Measurements from ENCODE around the gene DPP6. TPM values are rescaled to one million over a fixed set of nuclear protein-coding genes. Genes with fewer than 3 reads are reported as not detected.

Gene DPP6
- total and polyA plus RNA-seq, 10 donors, result 0.11 to 8.7 (median 3.0) TPM

- Histone ChIP-seq H3K9me3 (peaks cover 0 to 3% (median 0%) of the 10 kb centered on the region in 8 donors), H3K4me3 (no peak overlapping the region), H3K36me3 (no peaks in the 10 kb centered on the region), H3K4me1 (no peaks in the 10 kb centered on the region), H3K27ac (no peak overlapping the region), H3K27me3 (replicated peaks in 1 of 7) (peaks cover 0 to 1% (median 0%) of the 10 kb centered on the region in 7 donors)
- TF ChIP-seq CTCF (IDR thresholded peaks at IDR 0.05 in 8 of 11, conservative IDR thresholded peaks at IDR 0.05 in 3 of 11), result no peak
- no peak for TF ChIP-seq POLR2AphosphoS5 (IDR thresholded peaks at IDR 0.05)
- no peak for TF ChIP-seq POLR2A (IDR thresholded peaks at IDR 0.05)
- intact Hi-C loops (cut with DNase I; ENCODE audit: low total_unique reads), result no loop called here
- no peak for DNase-seq
- WGBS, 5 donors, result 80 to 87% (median 85%) methylated on average over 13 of the region's 13 CpGs
Measured at GRCh38 chr7:154836021-154836448, 783.8 kb downstream of the DPP6 start.

- intact Hi-C loops (cut with DNase I; ENCODE audit: low total_unique reads), result no loop called here
- peaks cover 0 to 3% (median 0%) of the 10 kb centered on the region in 8 donors for H3K9me3 ChIP-seq
- H3K4me1 ChIP-seq, result no peaks in the 10 kb centered on the region
- peaks cover 0 to 3% (median 0%) of the 10 kb centered on the region in 7 donors for H3K27me3 ChIP-seq (replicated peaks in 1 of 7)
- H3K27ac ChIP-seq, result no peak overlapping the region
- WGBS, 5 donors, result 86 to 97% (median 96%) methylated on average over 7 to 8 of the region's 8 CpGs
- H3K4me3 ChIP-seq, result no peak overlapping the region
- DNase-seq, result no peak
- no peaks in the 10 kb centered on the region for H3K36me3 ChIP-seq
- TF ChIP-seq POLR2AphosphoS5 (IDR thresholded peaks at IDR 0.05), result no peak
- TF ChIP-seq POLR2A (IDR thresholded peaks at IDR 0.05), result no peak
- TF ChIP-seq CTCF (IDR thresholded peaks at IDR 0.05 in 8 of 11, conservative IDR thresholded peaks at IDR 0.05 in 3 of 11), result no peak
Measured at GRCh38 chr7:154837087-154837486, 784.9 kb downstream of the DPP6 start.

GRCh38 chr7:154837622-154838021 is 785.4 kb downstream of the DPP6 start:
- intact Hi-C loops (cut with DNase I; ENCODE audit: low total_unique reads), result no loop called here
- Histone ChIP-seq H3K36me3 (no peaks in the 10 kb centered on the region), H3K4me3 (no peak overlapping the region), H3K4me1 (no peaks in the 10 kb centered on the region), H3K27ac (no peak overlapping the region), H3K27me3 (replicated peaks in 1 of 7) (peaks cover 0 to 7% (median 0%) of the 10 kb centered on the region in 7 donors), H3K9me3 (peaks cover 0 to 3% (median 0%) of the 10 kb centered on the region in 8 donors)
- WGBS, 5 donors, result 73 to 81% (median 78%) methylated on average over 5 of the region's 5 CpGs
- TF ChIP-seq CTCF (IDR thresholded peaks at IDR 0.05 in 8 of 11, conservative IDR thresholded peaks at IDR 0.05 in 3 of 11), result no peak
- no peak for DNase-seq

GRCh38 chr7:154840086-154840485 is 787.9 kb downstream of the DPP6 start:
- 78 to 86% (median 81%) methylated on average over 7 of the region's 7 CpGs for WGBS, 5 donors

More at GRCh38 chr7:154840086-154840485, 787.9 kb downstream of the DPP6 start:
- Histone ChIP-seq H3K36me3 (no peaks in the 10 kb centered on the region), H3K9me3 (peaks cover 0 to 3% (median 0%) of the 10 kb centered on the region in 8 donors), H3K4me3 (no peak overlapping the region), H3K27ac (no peak overlapping the region), H3K27me3 (replicated peaks in 1 of 7) (peaks cover 0 to 22% (median 0%) of the 10 kb centered on the region in 7 donors), H3K4me1 (no peaks in the 10 kb centered on the region)
- intact Hi-C loops (cut with DNase I; ENCODE audit: low total_unique reads), result no loop called here
- TF ChIP-seq CTCF (IDR thresholded peaks at IDR 0.05 in 8 of 11, conservative IDR thresholded peaks at IDR 0.05 in 3 of 11) (no peak), POLR2AphosphoS5 (IDR thresholded peaks at IDR 0.05) (no peak), POLR2A (IDR thresholded peaks at IDR 0.05) (no peak)
- no peak for DNase-seq
